Activated T-helper 17 cell treated with anti-CD3 and anti-CD28 coated beads, Interleukin-2, amount 50 U/mL, for 72 hours (primary cell): ENCODE results near the gene WWOX. TPM values are rescaled to one million over a fixed set of nuclear protein-coding genes. Genes with fewer than 3 reads are reported as not detected.

Experiments used
- ATAC-seq: fragments of 150-1000 bp; cut with Tn5 transposase; replicated peaks from 2 replicates; pipeline ENCODE4 v1.10.0; 2021; ENCODE audit warnings: mild to moderate bottlenecking, moderate library complexity
- H3K27ac Mint-ChIP-seq: one replicate; pipeline ENCODE4 v1.8.0; 2022; ENCODE audit warnings: mixed read lengths
- H3K27me3 Mint-ChIP-seq: one replicate; pipeline ENCODE4 v1.8.0; 2022; ENCODE audit warnings: mixed read lengths
- H3K36me3 Mint-ChIP-seq: one replicate; pipeline ENCODE4 v1.8.0; 2022; ENCODE audit warnings: low read depth, mild to moderate bottlenecking, mixed read lengths
- H3K4me1 Mint-ChIP-seq: one replicate; pipeline ENCODE4 v1.8.0; 2022; ENCODE audit warnings: mixed read lengths
- H3K4me3 Mint-ChIP-seq: one replicate; pipeline ENCODE4 v1.8.0; 2022; ENCODE audit warnings: mild to moderate bottlenecking, mixed read lengths
- H3K9me3 Mint-ChIP-seq: one replicate; pipeline ENCODE4 v1.8.0; 2022; ENCODE audit warnings: mixed read lengths
- total RNA-seq, 2 donors: library from RNA; stranded (reverse); gene quantifications; one replicate each; pipeline ENCODE4 v1.2.3, GENCODE V29; 2022

Gene WWOX
- total RNA-seq, 2 donors from 2014 or later, result 9.4 to 16.5 TPM

GRCh38 chr16:78897299-78897698 lies 797.8 kb downstream of the WWOX start:
- no peaks in the 10 kb centered on the region for H3K27me3 Mint-ChIP-seq
- H3K9me3 Mint-ChIP-seq, result no peaks in the 10 kb centered on the region
- peak overlapping the region; percentile 80 for H3K4me3 Mint-ChIP-seq
- H3K36me3 Mint-ChIP-seq, result peaks cover 41% of the 10 kb centered on the region
- peaks cover 56% of the 10 kb centered on the region for H3K4me1 Mint-ChIP-seq
- peak; percentile 28 for ATAC-seq
- H3K27ac Mint-ChIP-seq, result peak overlapping the region; percentile 99

- Mint-ChIP-seq H3K36me3 (peaks cover 32% of the 10 kb centered on the region), H3K4me3 (peak overlapping the region; percentile 80), H3K27me3 (no peaks in the 10 kb centered on the region), H3K27ac (peak overlapping the region; percentile 99), H3K4me1 (peaks cover 39% of the 10 kb centered on the region), H3K9me3 (no peaks in the 10 kb centered on the region)
- ATAC-seq, result peak; percentile 41
Measured at GRCh38 chr16:78900044-78900811, 800.8 kb downstream of the WWOX start.

GRCh38 chr16:78900966-78901365 lies 801.5 kb downstream of the WWOX start:
- Mint-ChIP-seq H3K27me3 (no peaks in the 10 kb centered on the region), H3K36me3 (peaks cover 26% of the 10 kb centered on the region), H3K27ac (peak overlapping the region; percentile 99), H3K9me3 (no peaks in the 10 kb centered on the region), H3K4me3 (peak overlapping the region; percentile 80), H3K4me1 (peaks cover 34% of the 10 kb centered on the region)
- ATAC-seq, result no peak

GRCh38 chr16:78902321-78902720 lies 802.9 kb downstream of the WWOX start:
- no peaks in the 10 kb centered on the region for H3K27me3 Mint-ChIP-seq
- peaks cover 17% of the 10 kb centered on the region for H3K36me3 Mint-ChIP-seq
- no peaks in the 10 kb centered on the region for H3K9me3 Mint-ChIP-seq
- H3K4me3 Mint-ChIP-seq, result peak overlapping the region; percentile 80
- H3K27ac Mint-ChIP-seq, result peak overlapping the region; percentile 99
- no peak for ATAC-seq
- peaks cover 30% of the 10 kb centered on the region for H3K4me1 Mint-ChIP-seq

GRCh38 chr16:78903237-78903636 lies 803.8 kb downstream of the WWOX start:
- no peaks in the 10 kb centered on the region for H3K9me3 Mint-ChIP-seq

GRCh38 chr16:78903843-78904242 lies 804.4 kb downstream of the WWOX start:
- peaks cover 11% of the 10 kb centered on the region for H3K36me3 Mint-ChIP-seq
- H3K4me1 Mint-ChIP-seq, result peaks cover 27% of the 10 kb centered on the region
- no peak for ATAC-seq
- H3K9me3 Mint-ChIP-seq, result no peaks in the 10 kb centered on the region
- peak overlapping the region; percentile 45 for H3K4me3 Mint-ChIP-seq
- H3K27ac Mint-ChIP-seq, result peak overlapping the region; percentile 28
- H3K27me3 Mint-ChIP-seq, result no peaks in the 10 kb centered on the region

More at GRCh38 chr16:78903237-78903636, 803.8 kb downstream of the WWOX start:
- Mint-ChIP-seq H3K4me3 (peak overlapping the region; percentile 45), H3K27ac (peak overlapping the region; percentile 28), H3K4me1 (peaks cover 28% of the 10 kb centered on the region), H3K27me3 (no peaks in the 10 kb centered on the region), H3K36me3 (peaks cover 11% of the 10 kb centered on the region)
- peak; percentile 13 for ATAC-seq

GRCh38 chr16:78906135-78906534 lies 806.7 kb downstream of the WWOX start:
- Mint-ChIP-seq H3K36me3 (no peaks in the 10 kb centered on the region), H3K4me1 (peaks cover 16% of the 10 kb centered on the region), H3K9me3 (peaks cover 11% of the 10 kb centered on the region), H3K27ac (no peak overlapping the region), H3K4me3 (no peak overlapping the region), H3K27me3 (no peaks in the 10 kb centered on the region)
- ATAC-seq, result no peak

- Mint-ChIP-seq H3K27me3 (no peaks in the 10 kb centered on the region), H3K4me3 (no peak overlapping the region), H3K4me1 (peaks cover 10% of the 10 kb centered on the region), H3K9me3 (peaks cover 12% of the 10 kb centered on the region), H3K27ac (no peak overlapping the region), H3K36me3 (no peaks in the 10 kb centered on the region)
- ATAC-seq, result peak; percentile 34
Measured at GRCh38 chr16:78909226-78909625, 809.8 kb downstream of the WWOX start.

GRCh38 chr16:78915811-78916345 lies 816.4 kb downstream of the WWOX start:
- Mint-ChIP-seq H3K9me3 (peaks cover 3% of the 10 kb centered on the region), H3K27ac (peak overlapping the region; percentile 82), H3K27me3 (no peaks in the 10 kb centered on the region), H3K36me3 (peaks cover 18% of the 10 kb centered on the region), H3K4me3 (peak overlapping the region; percentile 74), H3K4me1 (peaks cover 24% of the 10 kb centered on the region)
- ATAC-seq, result no peak

GRCh38 chr16:78916928-78917545 lies 817.6 kb downstream of the WWOX start:
- H3K36me3 Mint-ChIP-seq, result peaks cover 28% of the 10 kb centered on the region
- H3K4me3 Mint-ChIP-seq, result peak overlapping the region; percentile 74
- H3K27me3 Mint-ChIP-seq, result no peaks in the 10 kb centered on the region
- ATAC-seq, result peak; percentile 80
- H3K4me1 Mint-ChIP-seq, result peaks cover 32% of the 10 kb centered on the region
- H3K27ac Mint-ChIP-seq, result peak overlapping the region; percentile 82
- H3K9me3 Mint-ChIP-seq, result peaks cover 9% of the 10 kb centered on the region

GRCh38 chr16:78918805-78919305 lies 819.4 kb downstream of the WWOX start:
- ATAC-seq, result peak; percentile 43
- H3K9me3 Mint-ChIP-seq, result peaks cover 14% of the 10 kb centered on the region
- peak overlapping the region; percentile 74 for H3K4me3 Mint-ChIP-seq
- no peaks in the 10 kb centered on the region for H3K27me3 Mint-ChIP-seq
- H3K36me3 Mint-ChIP-seq, result peaks cover 35% of the 10 kb centered on the region
- H3K27ac Mint-ChIP-seq, result peak overlapping the region; percentile 82
- peaks cover 37% of the 10 kb centered on the region for H3K4me1 Mint-ChIP-seq

- peak overlapping the region; percentile 74 for H3K4me3 Mint-ChIP-seq
- peak overlapping the region; percentile 82 for H3K27ac Mint-ChIP-seq
- H3K9me3 Mint-ChIP-seq, result peaks cover 14% of the 10 kb centered on the region
- ATAC-seq, result no peak
- H3K27me3 Mint-ChIP-seq, result no peaks in the 10 kb centered on the region
- H3K4me1 Mint-ChIP-seq, result peaks cover 41% of the 10 kb centered on the region
- H3K36me3 Mint-ChIP-seq, result peaks cover 35% of the 10 kb centered on the region
Measured at GRCh38 chr16:78919852-78920251, 820.4 kb downstream of the WWOX start.

- peak overlapping the region; percentile 74 for H3K4me3 Mint-ChIP-seq
- no peak for ATAC-seq
- H3K27me3 Mint-ChIP-seq, result no peaks in the 10 kb centered on the region
- H3K4me1 Mint-ChIP-seq, result peaks cover 45% of the 10 kb centered on the region
- peak overlapping the region; percentile 82 for H3K27ac Mint-ChIP-seq
- peaks cover 14% of the 10 kb centered on the region for H3K9me3 Mint-ChIP-seq
- peaks cover 35% of the 10 kb centered on the region for H3K36me3 Mint-ChIP-seq
Measured at GRCh38 chr16:78920621-78921020, 821.2 kb downstream of the WWOX start.

- Mint-ChIP-seq H3K27ac (peak overlapping the region; percentile 76), H3K27me3 (no peaks in the 10 kb centered on the region), H3K9me3 (peaks cover 14% of the 10 kb centered on the region), H3K36me3 (peaks cover 23% of the 10 kb centered on the region), H3K4me1 (peaks cover 30% of the 10 kb centered on the region), H3K4me3 (peak overlapping the region; percentile 63)
- ATAC-seq, result peak; percentile 59
Measured at GRCh38 chr16:78925083-78925767, 825.8 kb downstream of the WWOX start.
